ENCODE measurements around the gene SFT2D3.

DNA sequence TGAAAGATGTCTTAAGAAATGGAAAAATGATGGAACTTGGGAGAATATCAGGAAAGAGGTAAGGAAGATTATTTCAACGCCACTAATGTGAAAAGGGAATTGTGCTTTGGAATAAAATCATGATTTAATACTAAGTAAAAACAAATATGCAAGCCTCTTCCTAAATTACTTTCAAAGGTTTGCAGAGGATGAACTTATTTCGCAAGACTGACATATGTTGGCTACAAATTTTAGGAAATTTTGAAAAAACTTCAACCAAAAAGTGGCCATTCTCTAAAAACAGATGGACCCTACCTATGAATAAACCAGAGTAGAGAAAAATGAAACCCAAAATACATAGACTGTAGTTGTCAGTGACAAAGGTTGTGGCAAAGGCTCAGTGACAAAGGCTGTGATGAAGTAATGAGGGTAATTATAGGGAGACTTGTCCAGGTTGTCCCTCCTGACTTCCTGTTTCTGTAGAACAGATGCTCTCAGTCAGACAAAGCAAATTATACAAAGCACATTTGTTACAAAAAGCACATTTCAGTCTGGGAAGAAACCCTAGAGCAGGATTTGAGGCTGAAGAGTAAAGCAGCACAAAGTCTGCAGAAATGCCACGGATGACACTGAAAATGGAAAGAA, 39.5 kb downstream of the SFT2D3 start:
- TF ChIP-seq CEBPB (IDR thresholded peaks at IDR 0.05; ENCODE audit: borderline replicate concordance, low read depth, low read length) (peak; percentile 80), ZNF33A (CRISPR knock-in tag; IDR thresholded peaks at IDR 0.05; ENCODE audit: borderline replicate concordance) (no peak), ZZZ3 (CRISPR knock-in tag; IDR thresholded peaks at IDR 0.05; ENCODE audit: borderline replicate concordance) (no peak), NR0B2 (CRISPR knock-in tag; IDR thresholded peaks at IDR 0.05) (no peak), BHLHE40 (IDR thresholded peaks at IDR 0.05; ENCODE audit: low read length) (no peak), CBX5 (CRISPR knock-in tag; IDR thresholded peaks at IDR 0.05; ENCODE audit: borderline replicate concordance) (no peak), KLF13 (CRISPR knock-in tag; IDR thresholded peaks at IDR 0.05) (no peak), ZNF558 (CRISPR knock-in tag; IDR thresholded peaks at IDR 0.05; ENCODE audit: borderline replicate concordance) (no peak), NR1H2 (CRISPR knock-in tag; IDR thresholded peaks at IDR 0.05; ENCODE audit: borderline replicate concordance, low read depth) (no peak)
- TF ChIP-seq, protein P1, sequence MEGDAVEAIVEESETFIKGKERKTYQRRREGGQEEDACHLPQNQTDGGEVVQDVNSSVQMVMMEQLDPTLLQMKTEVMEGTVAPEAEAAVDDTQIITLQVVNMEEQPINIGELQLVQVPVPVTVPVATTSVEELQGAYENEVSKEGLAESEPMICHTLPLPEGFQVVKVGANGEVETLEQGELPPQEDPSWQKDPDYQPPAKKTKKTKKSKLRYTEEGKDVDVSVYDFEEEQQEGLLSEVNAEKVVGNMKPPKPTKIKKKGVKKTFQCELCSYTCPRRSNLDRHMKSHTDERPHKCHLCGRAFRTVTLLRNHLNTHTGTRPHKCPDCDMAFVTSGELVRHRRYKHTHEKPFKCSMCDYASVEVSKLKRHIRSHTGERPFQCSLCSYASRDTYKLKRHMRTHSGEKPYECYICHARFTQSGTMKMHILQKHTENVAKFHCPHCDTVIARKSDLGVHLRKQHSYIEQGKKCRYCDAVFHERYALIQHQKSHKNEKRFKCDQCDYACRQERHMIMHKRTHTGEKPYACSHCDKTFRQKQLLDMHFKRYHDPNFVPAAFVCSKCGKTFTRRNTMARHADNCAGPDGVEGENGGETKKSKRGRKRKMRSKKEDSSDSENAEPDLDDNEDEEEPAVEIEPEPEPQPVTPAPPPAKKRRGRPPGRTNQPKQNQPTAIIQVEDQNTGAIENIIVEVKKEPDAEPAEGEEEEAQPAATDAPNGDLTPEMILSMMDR (CRISPR knock-in tag; IDR thresholded peaks at IDR 0.05), result no peak

All from HepG2 (cell line).